ENCODE results near the gene PARD3.

The PARD3 gene

DNA sequence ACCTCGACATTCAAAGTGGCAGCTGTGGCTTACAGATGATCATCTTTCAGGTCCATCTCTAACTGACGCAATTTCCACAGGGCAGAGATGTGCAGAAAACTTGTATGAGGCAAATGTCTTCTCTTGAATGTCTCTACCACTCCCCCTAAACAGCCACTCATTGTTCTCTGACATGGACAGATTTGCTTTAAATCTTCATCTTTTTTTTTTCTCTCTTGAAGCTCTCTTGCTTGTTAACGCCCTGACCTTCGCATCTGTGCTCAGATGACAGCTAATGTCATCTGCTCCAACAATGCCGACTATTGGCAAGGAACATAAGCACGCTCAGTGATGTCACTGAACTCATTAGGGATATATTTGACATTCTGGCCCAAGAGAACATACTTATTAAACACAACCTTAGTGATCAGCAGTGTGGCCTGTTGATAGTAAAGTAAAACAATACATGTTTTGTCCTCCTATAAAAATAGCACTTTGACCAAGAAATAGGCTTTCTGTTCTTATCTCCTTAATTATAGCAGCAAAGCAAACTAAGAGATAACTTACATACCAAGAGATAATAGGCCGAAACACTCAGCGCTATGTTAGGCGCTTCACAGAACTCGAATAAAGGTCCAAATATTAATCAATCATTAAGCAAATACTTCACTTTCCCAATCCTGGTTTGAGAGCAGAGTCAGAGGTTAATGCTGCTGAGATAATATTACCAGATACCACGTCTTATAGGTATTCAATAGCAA, 583.5 kb downstream of the PARD3 start:
- no peak for DNase-seq

DNA sequence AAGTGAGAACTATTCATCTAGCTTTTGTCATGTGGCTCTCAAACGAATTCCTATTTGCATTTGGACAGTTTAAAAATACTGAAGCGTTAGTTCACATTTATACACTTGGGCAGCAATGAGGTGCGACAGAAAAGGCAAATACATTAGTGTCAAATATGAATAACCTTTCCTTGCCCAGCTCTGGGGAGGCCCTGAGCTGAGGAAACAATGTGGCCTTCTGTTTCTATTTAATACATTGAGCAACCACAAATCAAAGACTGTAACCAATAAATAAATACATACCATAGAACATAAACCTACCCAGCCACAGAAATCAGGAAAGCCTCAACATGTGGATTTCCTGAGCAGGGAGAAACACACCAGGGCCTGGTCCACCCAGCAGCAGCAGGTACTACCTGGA, 585.2 kb downstream of the PARD3 start:
- no peak for DNase-seq

DNA sequence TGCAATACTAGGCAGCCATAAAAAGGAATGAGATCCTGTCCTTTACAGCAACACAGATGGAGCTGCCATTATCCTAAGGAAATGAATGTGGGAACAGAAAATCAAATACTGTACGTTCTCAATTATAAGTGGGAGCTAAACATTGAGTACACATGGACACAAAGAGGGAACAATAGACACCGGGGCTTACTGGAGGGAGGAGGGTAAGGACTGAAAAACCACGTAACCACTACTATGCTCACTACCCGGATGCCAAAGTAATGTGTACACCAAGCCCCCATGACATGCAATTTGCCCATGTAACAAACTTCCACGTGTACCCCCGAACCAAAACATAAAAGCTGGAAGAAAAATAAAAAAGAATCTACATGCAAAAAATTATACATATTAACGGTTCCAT, 587.0 kb downstream of the PARD3 start:
- DNase-seq, result no peak

DNA sequence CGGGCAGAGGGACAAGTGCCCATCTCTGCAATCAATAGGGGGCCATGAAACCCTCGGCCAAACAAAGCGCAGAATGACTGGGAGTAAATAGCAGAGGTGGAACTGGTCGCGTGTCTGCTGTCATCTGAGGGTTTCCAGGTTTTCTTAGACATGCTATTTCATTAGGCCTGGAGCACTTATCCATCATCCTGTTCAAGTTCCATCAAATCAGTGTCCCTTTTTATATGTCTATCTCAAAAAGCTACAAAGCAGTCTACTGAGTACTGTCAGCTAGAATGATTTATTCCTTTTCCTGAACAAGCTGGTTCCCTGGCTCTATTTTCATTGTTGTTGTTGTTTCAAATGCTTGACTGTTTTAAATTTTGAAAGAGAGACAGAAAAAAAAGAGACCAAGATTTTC, 590.5 kb downstream of the PARD3 start:
- DNase-seq, result no peak

DNA sequence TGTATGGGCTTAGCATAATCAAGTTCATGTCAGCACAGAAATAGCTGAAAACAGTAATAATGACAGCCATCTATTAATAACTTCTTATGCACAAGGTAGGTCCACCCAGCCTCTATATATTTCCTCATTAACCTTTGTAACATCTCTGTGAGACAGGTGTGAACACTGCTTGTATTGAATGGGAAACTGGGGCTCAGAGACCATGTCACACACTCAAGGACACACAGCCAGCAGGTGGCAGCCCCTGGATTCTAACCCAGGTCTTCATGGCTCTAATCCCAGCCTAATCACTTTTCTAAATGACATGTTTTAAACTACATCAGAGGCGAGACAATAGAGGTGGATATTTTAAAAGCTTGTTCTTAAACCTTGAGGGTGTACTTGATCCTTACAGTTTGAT, 591.4 kb downstream of the PARD3 start:
- no peak for DNase-seq

DNA sequence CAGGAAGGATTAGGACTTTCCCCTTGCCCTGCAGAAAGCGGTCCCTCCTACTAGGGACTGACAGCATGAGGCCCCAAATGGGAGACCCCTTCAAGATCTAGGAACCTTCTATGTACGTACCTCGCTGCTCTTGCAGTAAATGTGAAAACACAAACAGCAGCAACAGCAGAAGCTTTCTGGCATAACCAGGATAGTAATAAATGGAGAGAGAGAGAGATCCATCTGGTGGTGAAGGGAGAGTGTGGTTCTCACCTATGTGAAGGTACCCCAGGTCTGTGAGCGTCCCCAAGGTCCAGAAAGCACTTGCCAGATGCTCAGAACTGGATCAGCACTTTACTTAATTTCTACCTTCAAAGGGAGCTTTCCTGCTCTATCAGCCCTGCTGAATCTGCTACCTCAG, 592.7 kb downstream of the PARD3 start:
- no peak for DNase-seq

DNA sequence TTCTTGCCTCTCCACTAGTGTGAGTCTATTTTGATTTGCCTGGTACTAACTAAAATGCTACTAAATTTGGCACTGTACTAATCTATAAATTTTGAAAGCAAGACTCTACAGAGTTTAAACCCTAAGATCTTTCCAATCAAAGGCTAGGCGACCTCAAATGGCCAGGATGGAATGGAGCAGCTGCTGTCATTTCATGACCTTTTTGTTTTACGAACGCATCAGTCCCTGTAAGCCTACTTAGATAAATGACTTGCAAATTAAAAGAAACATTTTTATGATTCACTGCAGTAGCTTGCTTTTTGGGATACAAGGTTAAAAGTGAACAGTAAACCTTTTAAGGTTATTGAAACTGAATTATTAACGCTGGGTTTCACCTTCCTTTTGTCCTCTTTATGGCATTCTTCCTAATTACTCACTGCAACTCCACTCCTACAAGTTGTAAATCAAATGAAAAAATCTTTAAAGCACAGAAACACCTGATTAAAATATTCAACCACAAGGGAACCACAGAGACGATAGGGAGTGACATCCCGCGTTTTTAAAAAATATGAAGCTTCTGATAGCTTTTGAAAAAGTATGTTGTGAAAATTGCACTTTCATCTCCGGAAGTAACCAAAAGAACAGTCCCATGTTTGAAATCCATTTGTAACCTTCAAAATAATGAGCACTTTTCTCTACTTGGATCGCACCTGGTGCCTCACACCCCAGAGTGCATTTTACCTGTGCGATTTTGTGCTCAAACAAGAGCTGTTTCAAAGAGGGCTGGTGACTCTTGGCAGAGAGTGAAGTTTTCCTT, 595.1 kb downstream of the PARD3 start:
- DNase-seq, result no peak

DNA sequence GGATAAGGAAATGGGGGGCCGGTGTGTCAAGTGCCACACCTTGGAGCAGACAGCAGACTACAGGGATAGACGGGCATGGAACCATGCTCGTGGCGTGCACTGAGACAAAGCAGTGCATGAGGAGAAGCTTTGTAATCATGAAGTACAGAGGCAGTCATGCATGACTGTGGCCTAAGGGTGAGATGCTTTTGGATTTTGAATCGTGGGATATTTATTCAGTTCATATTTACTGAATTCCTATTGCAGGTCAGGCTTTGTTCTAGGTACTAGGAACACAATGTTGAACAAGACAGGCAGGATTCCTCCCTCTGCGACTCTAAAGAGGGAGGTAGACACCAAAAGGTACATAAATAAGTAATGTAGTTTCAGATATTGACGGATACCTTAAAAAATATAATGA, 597.6 kb downstream of the PARD3 start:
- no peak for DNase-seq

DNA sequence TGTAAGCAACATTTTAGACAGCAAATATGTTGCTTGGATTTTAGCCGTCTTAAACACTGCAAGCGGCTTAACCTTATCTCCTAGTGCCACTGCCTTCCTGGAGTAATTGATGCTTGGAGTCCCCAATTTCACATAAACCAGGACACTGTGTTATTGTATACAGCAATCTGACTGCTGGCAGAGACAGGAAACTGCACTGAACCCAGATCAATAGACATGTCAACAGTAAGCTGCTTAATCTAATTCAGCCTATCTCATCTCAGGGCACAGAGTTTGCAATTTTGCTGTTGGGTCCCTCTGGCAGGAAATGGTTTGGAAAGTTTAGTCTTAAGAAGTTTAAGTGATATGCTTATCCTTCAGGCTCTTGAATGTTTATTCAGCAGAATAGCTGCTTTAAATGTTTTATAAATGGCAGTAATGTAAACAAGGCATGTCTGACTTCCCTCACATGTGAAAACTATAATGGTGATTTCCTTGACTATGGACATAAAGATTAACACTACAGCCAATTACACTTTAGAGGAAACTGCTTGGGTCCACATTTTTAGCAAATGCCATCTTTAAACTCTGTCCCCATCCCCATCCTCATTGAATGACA, 598.6 kb downstream of the PARD3 start:
- no peak for DNase-seq

DNA sequence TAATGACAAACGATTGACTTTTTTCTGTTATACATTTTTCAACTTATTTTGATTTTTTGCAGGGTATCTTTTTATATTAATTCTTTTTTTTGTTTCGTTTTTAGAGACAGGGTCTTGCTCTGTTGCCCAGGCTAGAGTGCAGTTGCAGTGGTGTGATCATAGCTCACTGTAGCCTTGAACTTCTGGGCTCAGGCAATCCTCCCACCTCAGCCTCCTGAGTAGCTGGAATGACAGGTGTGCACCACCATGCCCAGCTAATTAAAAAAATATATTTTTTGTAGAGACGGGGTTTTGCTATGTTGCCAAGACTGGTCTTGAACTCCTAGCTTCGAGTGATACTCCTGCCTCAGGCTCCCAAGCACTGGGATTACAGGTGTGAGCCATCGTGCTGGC, 601.3 kb downstream of the PARD3 start:
- DNase-seq, result no peak

DNA sequence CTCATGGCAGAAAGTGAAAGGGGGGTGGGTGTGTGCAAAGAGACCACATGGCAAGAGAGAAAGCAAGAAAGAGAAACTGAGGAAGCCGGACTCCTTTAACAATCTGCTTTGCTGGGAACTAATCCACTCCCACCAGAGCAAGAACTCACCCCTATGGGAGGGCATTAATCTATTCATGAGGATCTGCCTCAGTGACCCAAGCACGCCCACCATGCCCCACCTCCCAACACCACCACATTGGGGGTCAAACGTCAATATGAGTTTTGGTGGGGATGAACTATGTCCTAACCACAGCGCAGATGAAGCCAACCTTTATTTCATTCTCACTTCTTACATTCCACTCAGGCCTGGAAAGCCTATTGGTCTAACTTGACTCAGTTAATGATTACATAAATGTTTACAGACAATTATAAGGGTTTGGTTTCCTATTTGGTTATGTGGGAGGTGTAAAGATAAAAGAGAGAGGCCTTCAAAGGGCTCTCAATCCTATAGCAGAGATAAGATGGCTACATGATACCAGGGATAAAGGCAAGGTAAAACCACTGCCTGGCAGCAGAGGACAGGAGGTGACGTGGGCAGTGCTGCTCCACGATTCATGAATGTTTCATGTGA, 601.8 kb downstream of the PARD3 start:
- DNase-seq, result no peak

DNA sequence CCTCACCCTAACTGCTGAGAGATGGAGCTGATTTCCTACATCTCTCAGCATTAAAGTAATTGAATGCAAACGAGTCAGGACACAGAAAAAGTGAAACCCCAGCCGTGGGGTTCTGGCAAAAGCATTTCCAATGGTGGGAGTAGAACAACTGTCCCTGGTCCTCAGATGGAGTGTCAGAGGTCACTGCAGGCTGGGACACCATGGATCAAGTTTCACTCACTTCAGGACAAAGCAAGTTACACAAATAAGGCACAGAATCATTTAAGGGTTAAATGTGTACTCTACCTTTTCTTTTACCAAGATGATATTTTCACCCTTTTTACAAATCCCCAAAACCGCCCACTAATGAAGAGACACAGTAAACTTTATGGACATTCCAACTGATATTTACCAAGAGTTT, 607.8 kb downstream of the PARD3 start:
- DNase-seq, result no peak

DNA sequence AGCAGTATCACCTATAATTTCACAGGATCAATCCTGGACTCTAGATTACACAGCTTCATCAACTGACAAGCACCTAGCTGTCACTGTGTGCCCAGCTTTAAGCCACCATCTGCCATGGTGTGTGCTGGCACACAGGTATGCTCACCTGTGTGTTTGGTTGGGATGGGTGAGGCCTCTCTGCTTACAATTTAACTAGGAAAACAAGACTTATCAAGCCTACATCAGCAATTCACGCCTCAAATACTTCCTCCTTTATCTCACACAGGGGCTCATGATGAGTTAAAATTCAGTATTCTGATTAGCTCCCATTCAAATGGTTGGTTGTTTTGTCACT, 608.2 kb downstream of the PARD3 start:
- DNase-seq, result no peak

DNA sequence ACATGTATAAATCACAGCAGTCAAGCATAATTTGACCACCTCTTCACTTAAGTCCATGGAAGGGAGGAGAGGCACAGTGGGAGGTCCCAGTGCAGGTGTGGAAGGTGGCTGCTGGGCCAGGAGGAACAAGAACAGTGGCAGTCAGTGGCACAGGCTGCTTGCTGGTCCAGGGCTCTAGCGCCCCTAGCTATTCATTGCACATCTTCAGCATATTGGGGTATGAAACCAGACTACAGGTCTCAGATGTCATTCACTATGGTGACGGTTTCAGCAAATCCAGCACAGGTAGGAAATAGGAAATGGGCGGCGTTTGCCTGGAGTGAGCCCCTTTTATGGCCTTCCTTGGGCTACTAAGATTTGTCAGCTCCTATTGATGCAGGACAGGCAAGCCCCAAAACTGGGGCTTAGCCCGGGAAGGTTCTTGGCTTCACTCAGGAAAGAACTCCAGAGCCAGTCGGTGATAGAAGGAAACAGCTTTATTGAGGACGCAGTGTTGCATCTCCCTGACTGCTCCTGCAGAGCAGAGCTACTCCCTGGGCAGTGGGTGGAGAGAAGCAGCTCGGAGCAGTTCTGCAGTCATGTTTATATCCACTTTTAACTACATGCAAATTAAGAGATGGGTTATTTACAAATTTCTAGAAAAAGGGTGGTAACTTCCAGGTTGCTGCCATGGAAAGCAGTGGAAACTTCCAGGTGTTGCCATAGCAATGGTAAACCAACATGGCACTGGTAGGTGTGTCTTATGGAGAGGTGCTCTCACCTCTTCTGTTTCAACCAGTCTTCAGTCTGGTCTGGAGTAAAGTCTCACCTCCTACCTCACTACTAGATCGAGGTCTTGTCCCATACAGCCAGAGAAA, 608.8 kb downstream of the PARD3 start:
- DNase-seq, result no peak

DNA sequence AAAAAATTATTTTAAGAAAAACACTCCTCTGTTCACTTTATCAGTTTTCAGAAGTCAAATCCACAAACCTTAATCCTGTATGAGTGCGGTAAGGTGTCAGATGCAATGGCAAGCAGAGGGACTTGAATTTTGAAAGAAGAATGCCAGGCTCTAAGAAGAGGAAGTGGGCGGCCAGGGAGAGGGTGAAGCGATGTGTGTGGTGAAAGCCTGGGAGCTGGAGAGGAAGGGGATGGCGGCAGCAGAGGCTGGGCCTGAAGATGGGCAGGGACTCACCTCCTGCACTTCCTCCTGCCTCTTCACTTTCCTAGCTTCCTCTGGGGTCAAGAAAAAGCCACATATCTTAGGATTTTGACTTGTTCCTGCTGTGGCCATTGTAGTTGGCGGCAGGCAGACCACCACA, 609.6 kb downstream of the PARD3 start:
- DNase-seq, result no peak

DNA sequence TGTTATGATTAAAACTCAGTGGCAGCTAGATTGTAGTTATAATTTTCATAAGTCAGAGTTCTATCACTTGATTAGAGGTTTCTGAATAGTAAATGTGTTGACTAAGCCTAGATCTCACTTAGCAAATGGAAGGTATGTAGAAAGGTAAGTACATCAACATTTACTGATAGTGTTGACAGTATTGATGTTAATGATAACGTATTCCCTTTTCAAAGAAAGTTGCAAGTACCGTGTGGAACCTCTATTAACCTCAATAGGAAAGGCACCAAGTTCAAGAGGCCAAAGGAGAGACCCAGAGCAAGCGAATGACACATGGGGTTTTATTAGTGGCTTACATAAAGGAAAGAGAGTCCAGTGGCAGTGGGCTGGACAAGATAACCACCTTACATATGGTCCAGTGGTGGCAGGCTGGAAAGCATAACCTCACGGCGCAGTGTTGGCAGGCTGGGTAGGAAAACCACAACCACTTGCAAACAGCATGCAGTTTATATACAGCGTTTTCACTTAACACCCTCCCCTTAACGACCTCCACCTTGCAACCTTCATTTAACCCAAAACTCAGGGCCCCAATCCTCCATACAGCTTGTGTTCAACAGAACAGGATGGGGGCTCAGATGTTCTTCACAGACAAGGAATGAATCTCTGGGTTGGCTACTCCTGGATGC, 611.0 kb downstream of the PARD3 start:
- no peak for DNase-seq

DNA sequence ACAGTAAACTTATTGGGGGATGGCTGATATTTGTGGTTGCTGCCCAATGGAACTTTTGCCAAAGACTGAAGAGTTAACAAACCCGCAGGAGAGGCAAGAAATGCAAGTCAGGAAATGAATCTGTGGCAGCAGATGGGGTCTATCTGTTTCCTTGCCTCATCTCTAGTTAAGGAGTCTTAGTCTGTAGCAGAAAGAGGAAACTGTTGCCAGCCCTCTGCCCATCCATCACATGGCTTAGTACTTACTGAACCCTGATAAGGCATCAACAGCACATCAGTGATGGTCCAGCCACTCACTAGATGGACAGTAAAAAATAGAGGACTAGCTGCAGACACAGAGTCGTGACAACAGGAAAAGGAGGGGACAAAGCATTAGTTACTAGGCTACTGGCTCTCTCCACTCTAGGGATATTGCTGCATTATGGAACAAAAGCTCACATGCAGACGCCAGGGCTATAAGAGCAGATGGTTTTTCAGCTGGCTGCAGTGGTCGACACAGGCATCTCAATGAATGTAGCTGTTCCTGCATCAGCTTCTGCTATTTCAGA, 614.7 kb downstream of the PARD3 start:
- no peak for DNase-seq

DNA sequence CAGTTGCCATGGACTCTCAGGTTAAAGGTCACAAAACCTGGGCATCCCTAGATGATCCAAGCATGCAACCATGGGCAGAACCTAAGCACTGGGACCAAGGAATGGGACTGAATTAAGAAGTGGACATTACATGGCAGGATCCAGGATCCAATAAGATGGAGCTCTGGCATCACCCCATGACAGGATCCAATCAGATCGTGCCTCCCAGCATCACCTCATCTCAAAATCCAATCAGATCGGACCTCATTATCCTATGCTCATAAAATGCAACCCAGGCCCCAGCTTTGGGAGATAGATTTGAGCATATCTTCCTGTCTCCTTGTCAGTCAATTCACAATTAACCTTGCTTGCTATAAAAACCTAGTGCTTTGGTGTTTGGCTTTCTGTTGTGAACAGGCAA, 616.1 kb downstream of the PARD3 start:
- no peak for DNase-seq

DNA sequence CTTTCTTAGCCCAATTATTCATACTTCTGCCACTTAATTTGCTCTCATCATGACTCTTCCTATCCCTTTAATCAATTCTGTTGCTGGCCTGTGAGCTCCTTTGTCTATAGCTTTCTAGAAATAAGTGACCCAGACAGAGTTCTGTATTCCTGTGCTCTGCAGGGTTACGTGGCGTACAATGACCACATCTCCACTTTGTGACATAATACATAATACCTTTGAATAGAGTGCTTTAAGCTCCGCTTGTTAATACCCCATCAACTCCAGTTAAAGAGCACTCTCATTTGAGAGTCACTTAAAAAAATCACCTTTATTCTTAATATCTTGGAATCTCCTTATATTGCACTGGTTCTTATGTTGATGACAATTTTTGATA, 619.0 kb downstream of the PARD3 start:
- DNase-seq, result no peak

DNA sequence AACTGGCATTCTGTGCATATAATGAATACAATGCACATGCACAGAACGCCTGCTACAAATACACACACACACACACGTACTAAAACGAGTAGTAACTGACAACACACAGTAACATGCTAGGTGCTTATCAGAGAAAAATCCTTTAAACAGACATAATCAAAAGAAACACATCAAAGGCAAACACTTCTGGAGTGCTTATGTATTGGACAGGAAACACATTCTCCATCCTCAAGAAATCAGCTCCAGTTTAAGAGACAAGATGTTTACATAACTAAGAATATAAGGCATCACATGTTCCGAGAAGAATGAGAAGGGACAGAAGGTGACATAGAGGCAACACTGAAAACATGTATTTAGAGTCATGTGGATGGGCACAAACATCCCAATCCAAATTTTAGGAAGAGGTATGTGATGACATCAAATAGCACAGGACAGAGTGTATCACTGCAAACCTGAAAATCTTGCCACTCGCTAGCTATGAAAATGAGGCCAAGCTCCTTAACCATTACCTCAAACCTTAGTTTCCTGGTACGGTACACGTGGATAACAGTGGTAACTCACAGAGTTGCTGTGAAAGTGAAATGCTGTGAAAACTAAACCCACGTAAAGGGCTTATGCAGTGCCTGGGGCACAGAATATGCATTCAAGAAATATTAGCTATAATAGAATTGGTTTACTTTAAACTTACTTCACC, 619.6 kb downstream of the PARD3 start:
- no peak for DNase-seq

DNA sequence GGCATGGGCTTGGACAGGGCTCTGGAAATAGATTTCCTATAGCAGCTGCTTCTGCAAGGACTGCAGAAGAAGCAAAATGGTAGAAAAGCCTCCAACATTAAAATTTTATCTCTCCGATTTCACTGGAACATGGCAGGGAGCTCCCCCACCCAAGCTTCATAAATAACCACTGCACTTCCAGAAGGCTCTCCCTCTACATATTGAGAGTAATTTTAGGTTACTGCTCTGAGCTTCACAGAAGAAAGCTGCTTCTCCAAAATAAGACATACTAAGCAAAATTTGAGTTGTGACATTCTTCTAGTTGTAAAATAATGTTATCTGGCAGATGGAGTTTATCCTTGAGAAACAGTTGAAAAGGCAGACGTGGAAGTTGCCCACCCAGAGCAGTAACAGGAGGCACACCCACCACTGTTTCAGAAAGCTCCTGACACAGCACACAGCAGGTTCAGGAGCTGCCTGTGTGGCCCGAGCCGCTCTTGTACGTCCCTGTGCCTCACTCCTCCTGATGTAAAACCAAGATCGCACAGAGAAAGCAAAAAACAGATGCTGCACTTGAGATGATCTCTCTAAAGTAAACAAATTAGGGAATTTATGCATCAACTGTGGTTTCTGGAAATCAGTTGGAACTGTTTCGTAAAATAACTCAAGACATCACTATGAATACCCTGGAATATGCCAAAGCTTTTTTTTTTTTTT, 621.0 kb downstream of the PARD3 start:
- no peak for DNase-seq
